HEK293T (cell line): ENCODE measurements around the gene AARS1.

Experiments
- FOXA1 ChIP-seq: fragments of 450-650 bp; IDR thresholded peaks from 2 replicates; pipeline ENCODE4 v1.6.1; 2016; ENCODE audit warnings: mild to moderate bottlenecking
- FOXM1 ChIP-seq: fragments of 450-650 bp; IDR thresholded peaks from 2 replicates; pipeline ENCODE4 v1.6.1; 2017; ENCODE audit warnings: mild to moderate bottlenecking, borderline replicate concordance
- LEF1 ChIP-seq: fragments of 450-650 bp; IDR thresholded peaks from 2 replicates; pipeline ENCODE4 v1.6.1; 2017; ENCODE audit warnings: mild to moderate bottlenecking, borderline replicate concordance
- NFRKB ChIP-seq: fragments of 450-650 bp; IDR thresholded peaks from 2 replicates; pipeline ENCODE4 v1.6.1; 2016; ENCODE audit warnings: mild to moderate bottlenecking, moderate library complexity
- SP1 ChIP-seq: fragments of 450-650 bp; IDR thresholded peaks from 2 replicates; pipeline ENCODE4 v1.6.1; 2017
- TF ChIP-seq, protein P1 (sequence below): fragments of 450-650 bp; IDR thresholded peaks from 2 replicates; pipeline ENCODE4 v1.6.1; 2016

DNA sequence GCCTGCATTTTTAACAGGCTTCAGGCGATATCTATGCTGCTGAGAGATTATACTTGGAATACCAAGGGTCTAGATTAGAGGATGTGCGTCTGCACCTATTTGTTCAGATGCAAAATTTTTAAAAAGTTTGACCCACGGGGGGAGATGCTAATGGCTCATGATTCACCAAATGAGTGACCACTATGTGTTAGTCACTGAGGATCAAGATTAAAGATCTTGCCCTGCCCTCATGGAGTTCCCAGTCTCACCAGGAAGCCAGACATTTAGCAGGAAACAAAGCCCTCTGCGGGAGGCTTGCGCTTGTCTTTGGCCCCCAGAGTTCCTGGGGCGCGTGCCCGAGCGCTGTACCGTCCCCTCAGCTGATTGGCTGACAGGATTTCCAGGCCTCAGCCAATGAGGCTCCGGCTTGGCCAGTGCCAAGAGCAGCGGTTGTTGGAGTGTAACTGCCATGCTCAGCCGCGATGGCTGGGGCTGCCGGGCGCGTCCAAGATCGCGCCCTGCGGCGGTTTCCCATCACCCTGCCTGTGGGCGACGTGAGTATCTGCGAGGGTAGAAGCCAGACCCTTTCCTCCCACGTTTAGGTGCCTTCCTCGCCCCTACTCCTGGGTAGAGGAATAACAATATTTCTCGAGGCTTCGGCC is 5.2 kb upstream of the AARS1 start:
- TF ChIP-seq FOXA1 = no peak
- TF ChIP-seq SP1 = no peak
- TF ChIP-seq FOXM1 = no peak
- TF ChIP-seq NFRKB = no peak
- no peak for TF ChIP-seq LEF1
- TF ChIP-seq, protein P1, sequence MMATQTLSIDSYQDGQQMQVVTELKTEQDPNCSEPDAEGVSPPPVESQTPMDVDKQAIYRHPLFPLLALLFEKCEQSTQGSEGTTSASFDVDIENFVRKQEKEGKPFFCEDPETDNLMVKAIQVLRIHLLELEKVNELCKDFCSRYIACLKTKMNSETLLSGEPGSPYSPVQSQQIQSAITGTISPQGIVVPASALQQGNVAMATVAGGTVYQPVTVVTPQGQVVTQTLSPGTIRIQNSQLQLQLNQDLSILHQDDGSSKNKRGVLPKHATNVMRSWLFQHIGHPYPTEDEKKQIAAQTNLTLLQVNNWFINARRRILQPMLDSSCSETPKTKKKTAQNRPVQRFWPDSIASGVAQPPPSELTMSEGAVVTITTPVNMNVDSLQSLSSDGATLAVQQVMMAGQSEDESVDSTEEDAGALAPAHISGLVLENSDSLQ = no peak
